HepG2 (cell line): Measurements from ENCODE around the gene ZNF554. TPM values are rescaled to one million over a fixed set of nuclear protein-coding genes. Genes with fewer than 3 reads are reported as not detected.
A peak's percentile ranks its signal among the peaks of the same experiment; 100 is the strongest.

Source experiments
- AHR ChIP-seq: IDR thresholded peaks from 2 replicates; pipeline ENCODE4 v1.6.1; 2018; ENCODE audit warnings: missing genetic modification reagents, missing compliant biosample characterization
- CC2D1A ChIP-seq: sonication (generic); formaldehyde crosslinking; IDR thresholded peaks from 2 replicates; pipeline ENCODE4 v1.8.1; 2023; ENCODE audit warnings: mild to moderate bottlenecking, missing genetic modification reagents
- ELF3 ChIP-seq: IDR thresholded peaks from 2 replicates; pipeline ENCODE4 v1.6.1; 2016; ENCODE audit warnings: missing genetic modification reagents, missing compliant biosample characterization
- FOSL1 ChIP-seq: sonication (generic); formaldehyde crosslinking; IDR thresholded peaks from 2 replicates; pipeline ENCODE4 v1.9.0; 2021; ENCODE audit warnings: missing genetic modification reagents, borderline replicate concordance
- HCFC1 ChIP-seq: fragments of 150-350 bp; IDR thresholded peaks from 2 replicates; pipeline ENCODE4 v1.6.1; 2014; ENCODE audit warnings: low read depth, low read length
- HDAC2 ChIP-seq: sonication (generic); formaldehyde crosslinking; IDR thresholded peaks from 2 replicates; pipeline ENCODE4 v1.4.0; 2020; ENCODE audit warnings: missing genetic modification reagents
- HMGA1 ChIP-seq: sonication (generic); formaldehyde crosslinking; conservative IDR thresholded peaks from 2 replicates; pipeline ENCODE4 v1.4.0; 2020; ENCODE audit warnings: missing genetic modification reagents
- JUNB ChIP-seq: sonication (generic); formaldehyde crosslinking; IDR thresholded peaks from 2 replicates; pipeline ENCODE4 v1.8.0; 2022; ENCODE audit warnings: missing genetic modification reagents, mild to moderate bottlenecking, borderline replicate concordance
- MTA1 ChIP-seq: sonication (generic); formaldehyde crosslinking; IDR thresholded peaks from 2 replicates; pipeline ENCODE4 v1.4.0; 2020; ENCODE audit warnings: missing genetic modification reagents, mild to moderate bottlenecking, borderline replicate concordance
- PCBP1 ChIP-seq: fragments of 200-400 bp; formaldehyde crosslinking; IDR thresholded peaks from 2 replicates; pipeline ENCODE4 v1.6.1; 2017; ENCODE audit warnings: mild to moderate bottlenecking, low read depth, low read length, borderline replicate concordance
- PHF20 ChIP-seq: sonication (generic); formaldehyde crosslinking; IDR thresholded peaks from 2 replicates; pipeline ENCODE4 v1.5.0; 2020; ENCODE audit warnings: mild to moderate bottlenecking, missing genetic modification reagents
- RARG ChIP-seq: sonication (generic); formaldehyde crosslinking; IDR thresholded peaks from 2 replicates; pipeline ENCODE4 v1.4.0; 2020; ENCODE audit warnings: low read depth, mild to moderate bottlenecking, missing genetic modification reagents
- RFXAP ChIP-seq: sonication (generic); formaldehyde crosslinking; IDR thresholded peaks from 2 replicates; pipeline ENCODE4 v1.4.0; 2020; ENCODE audit warnings: missing genetic modification reagents, borderline replicate concordance
- SP4 ChIP-seq: sonication (generic); formaldehyde crosslinking; IDR thresholded peaks from 2 replicates; pipeline ENCODE4 v1.8.1; 2023; ENCODE audit warnings: mild to moderate bottlenecking, missing genetic modification reagents
- TCF12 ChIP-seq, 2 experiments: fragments of 450-650 bp in 1 of 2; sonication (generic) in 1 of 2; formaldehyde crosslinking in 1 of 2; IDR thresholded peaks; 2 replicates each; pipeline versions ENCODE4 v1.6.1 to v1.8.0; 2017 to 2022; ENCODE audit warnings: antibody characterized with exemption in 1 of 2, mild to moderate bottlenecking in 1 of 2, missing genetic modification reagents in 1 of 2, moderate library complexity in 1 of 2
- TRAFD1 ChIP-seq: sonication (generic); formaldehyde crosslinking; IDR thresholded peaks from 2 replicates; pipeline ENCODE4 v1.5.1; 2020; ENCODE audit warnings: missing genetic modification reagents, mild to moderate bottlenecking, borderline replicate concordance
- U2AF1 ChIP-seq: fragments of 200-400 bp; formaldehyde crosslinking; optimal IDR thresholded peaks from 2 replicates; pipeline ENCODE3; 2017; ENCODE audit warnings: mild to moderate bottlenecking, low read depth, low read length
- ZBTB21 ChIP-seq: sonication (generic); formaldehyde crosslinking; IDR thresholded peaks from 2 replicates; pipeline ENCODE4 v1.4.0; 2020; ENCODE audit warnings: missing genetic modification reagents
- ZNF33B ChIP-seq: sonication (generic); formaldehyde crosslinking; IDR thresholded peaks from 2 replicates; pipeline ENCODE4 v1.5.1; 2020; ENCODE audit warnings: mild to moderate bottlenecking, missing genetic modification reagents
- ZNF510 ChIP-seq: sonication (generic); formaldehyde crosslinking; IDR thresholded peaks from 2 replicates; pipeline ENCODE4 v1.4.0; 2020; ENCODE audit warnings: low read depth, mild to moderate bottlenecking, missing genetic modification reagents
- ZNF550 ChIP-seq: sonication (generic); formaldehyde crosslinking; IDR thresholded peaks from 2 replicates; pipeline ENCODE4 v1.4.0; 2020; ENCODE audit warnings: mild to moderate bottlenecking, missing genetic modification reagents, borderline replicate concordance
- ZNF660 ChIP-seq: sonication (generic); formaldehyde crosslinking; IDR thresholded peaks from 2 replicates; pipeline ENCODE4 v1.5.1; 2020; ENCODE audit warnings: mild to moderate bottlenecking, low read depth, missing genetic modification reagents, borderline replicate concordance
- ZNF720 ChIP-seq: sonication (generic); formaldehyde crosslinking; IDR thresholded peaks from 2 replicates; pipeline ENCODE4 v1.4.0; 2020; ENCODE audit warnings: missing genetic modification reagents
- ZNF788 ChIP-seq: sonication (generic); formaldehyde crosslinking; IDR thresholded peaks from 2 replicates; pipeline ENCODE4 v1.5.0; 2020; ENCODE audit warnings: mild to moderate bottlenecking, missing genetic modification reagents, borderline replicate concordance
- ZNF816 ChIP-seq: sonication (generic); formaldehyde crosslinking; IDR thresholded peaks from 2 replicates; pipeline ENCODE4 v1.8.0; 2022; ENCODE audit warnings: missing genetic modification reagents, mild to moderate bottlenecking, borderline replicate concordance
- ZNF891 ChIP-seq: sonication (generic); formaldehyde crosslinking; IDR thresholded peaks from 2 replicates; pipeline ENCODE4 v1.5.0; 2020; ENCODE audit warnings: mild to moderate bottlenecking, missing genetic modification reagents
- ZSCAN25 ChIP-seq: sonication (generic); formaldehyde crosslinking; IDR thresholded peaks from 2 replicates; pipeline ENCODE4 v1.8.0; 2022; ENCODE audit warnings: mild to moderate bottlenecking, missing genetic modification reagents
- polyA plus RNA-seq, 8 experiments: library from polyadenylated mRNA; depleted of rRNA in 3 of 8; stranded (reverse) in 7 of 8; unstranded in 1 of 8; fragments of >200 nt; fragmentation: Illumina TruSeq in 4 of 8; extraction: Trizol in 4 of 8; gene quantifications; 2 replicates each; pipeline versions ENCODE4 v1.2.1 to v1.2.3, GENCODE V29; 2011 to 2016; ENCODE audit warnings: low read depth in 4 of 8, missing spikeins in 1 of 8, mixed read lengths in 1 of 8; ENCODE audit not compliant: insufficient read depth in 1 of 8
- total RNA-seq, 5 experiments: library from RNA; depleted of rRNA; stranded (reverse); fragments of >200 nt; fragmentation: Illumina TruSeq; extraction: Trizol; gene quantifications; 2 replicates each; pipeline ENCODE4 v1.2.3, GENCODE V29; 2016; ENCODE audit warnings: low read depth in 1 of 5
- TF ChIP-seq, protein P1 (sequence below): sonication (generic); formaldehyde crosslinking; IDR thresholded peaks from 2 replicates; pipeline ENCODE4 v1.9.0; 2021; ENCODE audit warnings: missing genetic modification reagents, borderline replicate concordance

ZNF554 gene
- total and polyA plus RNA-seq, 2 of the 13 experiments (the other 11 are each of a cell fraction or from before 2014, with no cell fraction given), result 2.2 to 2.7 TPM

- TF ChIP-seq U2AF1 (no peak), ZBTB21 (no peak), RFXAP (CRISPR knock-in tag) (peak; percentile 69; the same call in 1 of the 2 replicates), TRAFD1 (CRISPR knock-in tag) (no peak), HCFC1 (peak; percentile 99), FOSL1 (CRISPR knock-in tag) (no peak), ZNF33B (CRISPR knock-in tag) (no peak), CC2D1A (no peak), ZNF891 (peak; percentile 65; the same call in 1 of the 2 replicates), ZNF816 (CRISPR knock-in tag) (no peak), ZNF510 (CRISPR knock-in tag) (peak; percentile 78; the same call in 1 of the 2 replicates), ZNF660 (no peak), ZNF788 (peak; percentile 93), TCF12 (IDR thresholded peaks at IDR 0.05) (no peak), TCF12 (CRISPR knock-in tag; IDR thresholded peaks at IDR 0.05) (no peak), PCBP1 (0 out of 2 replicates have a peak, but pooled peaks have one; percentile 27), HMGA1 (CRISPR knock-in tag) (no peak), ELF3 (CRISPR knock-in tag) (peak; percentile 68), ZNF720 (CRISPR knock-in tag) (no peak), ZSCAN25 (CRISPR knock-in tag) (peak; percentile 49), RARG (CRISPR knock-in tag) (no peak), SP4 (CRISPR knock-in tag) (peak; percentile 78), PHF20 (CRISPR knock-in tag) (peak; percentile 59), HDAC2 (CRISPR knock-in tag) (peak; percentile 60; the same call in 1 of the 2 replicates), JUNB (no peak), AHR (peak; percentile 60; the same call in 1 of the 2 replicates), MTA1 (peak; percentile 58; the same call in 1 of the 2 replicates), ZNF550 (CRISPR knock-in tag) (no peak)
- TF ChIP-seq, protein P1, sequence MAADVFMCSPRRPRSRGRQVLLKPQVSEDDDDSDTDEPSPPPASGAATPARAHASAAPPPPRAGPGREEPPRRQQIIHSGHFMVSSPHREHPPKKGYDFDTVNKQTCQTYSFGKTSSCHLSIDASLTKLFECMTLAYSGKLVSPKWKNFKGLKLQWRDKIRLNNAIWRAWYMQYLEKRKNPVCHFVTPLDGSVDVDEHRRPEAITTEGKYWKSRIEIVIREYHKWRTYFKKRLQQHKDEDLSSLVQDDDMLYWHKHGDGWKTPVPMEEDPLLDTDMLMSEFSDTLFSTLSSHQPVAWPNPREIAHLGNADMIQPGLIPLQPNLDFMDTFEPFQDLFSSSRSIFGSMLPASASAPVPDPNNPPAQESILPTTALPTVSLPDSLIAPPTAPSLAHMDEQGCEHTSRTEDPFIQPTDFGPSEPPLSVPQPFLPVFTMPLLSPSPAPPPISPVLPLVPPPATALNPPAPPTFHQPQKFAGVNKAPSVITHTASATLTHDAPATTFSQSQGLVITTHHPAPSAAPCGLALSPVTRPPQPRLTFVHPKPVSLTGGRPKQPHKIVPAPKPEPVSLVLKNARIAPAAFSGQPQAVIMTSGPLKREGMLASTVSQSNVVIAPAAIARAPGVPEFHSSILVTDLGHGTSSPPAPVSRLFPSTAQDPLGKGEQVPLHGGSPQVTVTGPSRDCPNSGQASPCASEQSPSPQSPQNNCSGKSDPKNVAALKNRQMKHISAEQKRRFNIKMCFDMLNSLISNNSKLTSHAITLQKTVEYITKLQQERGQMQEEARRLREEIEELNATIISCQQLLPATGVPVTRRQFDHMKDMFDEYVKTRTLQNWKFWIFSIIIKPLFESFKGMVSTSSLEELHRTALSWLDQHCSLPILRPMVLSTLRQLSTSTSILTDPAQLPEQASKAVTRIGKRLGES (CRISPR knock-in tag), result no peak
Measured at GRCh38 chr19:2819540-2820111, at the start of gene ZNF554 (continued).
